Trophoblast cell (in vitro differentiated cells and primary cell): ENCODE results near the gene ZNF831.

Experiments used
- DNase-seq, 2 donors: peaks; one replicate each; pipeline ENCODE4 v3.0.0-alpha.2; 2016
- H2AFZ ChIP-seq: 2 replicates; pipeline ENCODE4 v1.6.1; 2013; ENCODE audit warnings: low read length, moderate library complexity, mild to moderate bottlenecking; ENCODE audit not compliant: insufficient read depth, poor library complexity
- H2AK5ac ChIP-seq: 2 replicates; pipeline ENCODE4 v1.6.1; 2013; ENCODE audit warnings: mild to moderate bottlenecking, low read length
- H2BK120ac ChIP-seq: 2 replicates; pipeline ENCODE4 v1.6.1; 2013; ENCODE audit warnings: low read length, mild to moderate bottlenecking, moderate library complexity; ENCODE audit not compliant: insufficient read depth, poor library complexity
- H2BK12ac ChIP-seq: 2 replicates; pipeline ENCODE4 v1.6.1; 2013; ENCODE audit warnings: mild to moderate bottlenecking, low read length, moderate library complexity
- H2BK5ac ChIP-seq: 2 replicates; pipeline ENCODE4 v1.6.1; 2013; ENCODE audit warnings: low read length, low read depth, moderate library complexity, mild to moderate bottlenecking; ENCODE audit not compliant: poor library complexity
- H3K14ac ChIP-seq: 2 replicates; pipeline ENCODE4 v1.6.1; 2013; ENCODE audit warnings: mild to moderate bottlenecking, low read length
- H3K18ac ChIP-seq: 2 replicates; pipeline ENCODE4 v1.6.1; 2013; ENCODE audit warnings: mild to moderate bottlenecking, low read length
- H3K23ac ChIP-seq: 2 replicates; pipeline ENCODE4 v1.6.1; 2013; ENCODE audit warnings: low read length
- H3K27ac ChIP-seq: 2 replicates; pipeline ENCODE4 v1.5.1; 2013; ENCODE audit warnings: low read depth, mild to moderate bottlenecking, inconsistent platforms, low read length, moderate library complexity
- H3K27me3 ChIP-seq: 2 replicates; pipeline ENCODE4 v1.6.1; 2013; ENCODE audit warnings: inconsistent platforms, mild to moderate bottlenecking, low read length, moderate library complexity; ENCODE audit not compliant: insufficient read depth
- H3K36me3 ChIP-seq, 2 experiments: 1 replicate in 1 of 2; 2 replicates in 1 of 2; pipeline ENCODE4 v1.6.1; 2013; ENCODE audit warnings: low read length in 2 of 2, mild to moderate bottlenecking in 2 of 2, moderate library complexity in 1 of 2; ENCODE audit not compliant: insufficient read depth in 2 of 2, control insufficient read depth in 1 of 2
- H3K4ac ChIP-seq: 2 replicates; pipeline ENCODE4 v1.6.1; 2013; ENCODE audit warnings: low read depth, mild to moderate bottlenecking, low read length, moderate library complexity
- H3K4me1 ChIP-seq, 2 experiments: 1 replicate in 1 of 2; 2 replicates in 1 of 2; pipeline ENCODE4 v1.6.1; 2013; ENCODE audit warnings: low read length in 2 of 2, mild to moderate bottlenecking in 2 of 2, moderate library complexity in 1 of 2; ENCODE audit not compliant: insufficient read depth in 2 of 2, control insufficient read depth in 1 of 2
- H3K4me2 ChIP-seq: 2 replicates; pipeline ENCODE4 v1.6.1; 2013; ENCODE audit warnings: inconsistent platforms, mild to moderate bottlenecking, low read length, moderate library complexity
- H3K4me3 ChIP-seq: 2 replicates; pipeline ENCODE4 v1.5.1; 2013; ENCODE audit warnings: mild to moderate bottlenecking, low read depth, low read length, inconsistent platforms
- H3K79me1 ChIP-seq: one replicate; pipeline ENCODE4 v1.6.1; 2013; ENCODE audit warnings: low read length
- H3K79me2 ChIP-seq: 2 replicates; pipeline ENCODE4 v1.6.1; 2013; ENCODE audit warnings: low read length, mild to moderate bottlenecking; ENCODE audit not compliant: control insufficient read depth, insufficient read depth, poor library complexity
- H3K9ac ChIP-seq: 2 replicates; pipeline ENCODE4 v1.6.1; 2013; ENCODE audit warnings: mild to moderate bottlenecking, low read length
- H3K9me3 ChIP-seq: 2 replicates; pipeline ENCODE4 v1.6.1; 2013; ENCODE audit warnings: low read depth, mild to moderate bottlenecking, control low read depth, inconsistent platforms, low read length; ENCODE audit not compliant: insufficient read depth
- H4K12ac ChIP-seq: 2 replicates; pipeline ENCODE4 v1.6.1; 2013; ENCODE audit warnings: low read depth, mild to moderate bottlenecking, low read length, moderate library complexity
- H4K8ac ChIP-seq: 2 replicates; pipeline ENCODE4 v1.6.1; 2013; ENCODE audit warnings: low read depth, mild to moderate bottlenecking, low read length, moderate library complexity
- H4K91ac ChIP-seq: one replicate; pipeline ENCODE4 v1.6.1; 2013; ENCODE audit warnings: low read depth, mild to moderate bottlenecking, low read length, moderate library complexity
- WGBS: extraction: QIAGEN DNeasy Blood & Tissue Kit; methylation state at CpG from one replicate; pipeline ENCODE4 v1.1.7; 2013; ENCODE audit warnings: missing lambda C conversion rate; ENCODE audit not compliant: insufficient read length, insufficient coverage; ENCODE audit errors: extremely low coverage; 5-methylcytosine and 5-hydroxymethylcytosine counted together

ZNF831 gene

DNA sequence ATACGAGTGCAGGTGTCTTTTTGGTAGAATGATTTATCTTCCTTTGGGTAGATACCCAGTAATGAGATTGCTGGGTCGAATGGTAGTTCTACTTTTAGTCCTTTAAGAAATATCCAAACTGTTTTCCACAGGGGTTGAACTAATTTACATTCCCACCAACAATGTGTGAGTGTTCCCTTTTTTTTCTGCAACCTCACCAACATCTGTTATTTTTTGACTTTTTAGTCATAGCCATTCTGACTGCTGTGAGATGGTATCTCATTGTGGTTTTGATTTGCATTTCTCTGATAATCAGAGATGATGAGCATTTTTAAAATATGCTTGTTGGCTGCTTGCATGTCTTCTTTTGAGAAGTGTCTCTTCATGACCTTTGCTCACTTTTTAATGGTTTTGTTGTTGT, 1.9 kb upstream of the ZNF831 start:
- Histone ChIP-seq H3K36me3 (no peaks in the 10 kb centered on the region), H3K14ac (no peak overlapping the region), H3K4ac (no peak overlapping the region), H4K8ac (no peak overlapping the region), H4K12ac (no peak overlapping the region), H2AFZ (no peak overlapping the region), H4K91ac (no peak overlapping the region), H2AK5ac (no peak overlapping the region), H3K9me3 (peaks cover 2% of the 10 kb centered on the region), H3K23ac (no peak overlapping the region), H3K79me2 (no peaks in the 10 kb centered on the region), H3K9ac (no peak overlapping the region), H3K4me2 (no peak overlapping the region), H2BK120ac (no peak overlapping the region), H3K4me3 (no peak overlapping the region), H3K4me1 (no peaks in the 10 kb centered on the region), H3K27ac (no peak overlapping the region), H3K18ac (no peak overlapping the region), H3K79me1 (no peaks in the 10 kb centered on the region), H2BK12ac (no peak overlapping the region), H3K27me3 (no peaks in the 10 kb centered on the region), H2BK5ac (no peak overlapping the region)
- WGBS, result no CpG with 5 or more reads among the region's 2 CpGs
- peak in 1 of 2 donors; percentile 63 for DNase-seq

- WGBS, result no CpG with 5 or more reads among the region's 9 CpGs
These were observed 1.2 kb downstream of the ZNF831 start for GRCh38 chr20:59164686-59165391.

GRCh38 chr20:59165396-59165795, 1.8 kb downstream of the ZNF831 start:
- Histone ChIP-seq H4K12ac (no peak overlapping the region), H3K18ac (no peak overlapping the region), H3K36me3 (no peaks in the 10 kb centered on the region), H2BK12ac (no peak overlapping the region), H4K8ac (no peak overlapping the region), H3K4me3 (no peak overlapping the region), H3K4me2 (no peak overlapping the region), H3K23ac (no peak overlapping the region), H3K79me2 (no peaks in the 10 kb centered on the region), H3K79me1 (no peaks in the 10 kb centered on the region), H3K9me3 (no peaks in the 10 kb centered on the region), H3K4me1 (no peaks in the 10 kb centered on the region), H3K9ac (no peak overlapping the region), H3K4ac (no peak overlapping the region), H2AFZ (no peak overlapping the region), H3K27me3 (no peaks in the 10 kb centered on the region), H3K14ac (no peak overlapping the region), H2AK5ac (no peak overlapping the region), H2BK5ac (no peak overlapping the region), H3K27ac (no peak overlapping the region), H4K91ac (no peak overlapping the region), H2BK120ac (no peak overlapping the region)
- DNase-seq, result no peak
- WGBS, result no CpG with 5 or more reads among the region's 1 CpG

More at GRCh38 chr20:59164686-59165391, 1.2 kb downstream of the ZNF831 start:
- no peak overlapping the region for H2AK5ac ChIP-seq
- no peak overlapping the region for H2BK12ac ChIP-seq
- no peak overlapping the region for H3K9ac ChIP-seq
- no peak overlapping the region for H4K8ac ChIP-seq
- peak; percentile 11 to 69 for DNase-seq
- no peak overlapping the region for H4K12ac ChIP-seq
- H3K23ac ChIP-seq, result no peak overlapping the region
- H3K79me1 ChIP-seq, result no peaks in the 10 kb centered on the region
- no peaks in the 10 kb centered on the region for H3K36me3 ChIP-seq
- H4K91ac ChIP-seq, result no peak overlapping the region
- H2BK120ac ChIP-seq, result no peak overlapping the region
- H2BK5ac ChIP-seq, result no peak overlapping the region
- H3K9me3 ChIP-seq, result no peaks in the 10 kb centered on the region
- H3K4me2 ChIP-seq, result no peak overlapping the region
- no peaks in the 10 kb centered on the region for H3K27me3 ChIP-seq
- H3K18ac ChIP-seq, result no peak overlapping the region
- no peak overlapping the region for H3K4ac ChIP-seq
- no peak overlapping the region for H2AFZ ChIP-seq
- no peaks in the 10 kb centered on the region for H3K79me2 ChIP-seq
- H3K4me1 ChIP-seq, result no peaks in the 10 kb centered on the region
- no peak overlapping the region for H3K14ac ChIP-seq
- no peak overlapping the region for H3K4me3 ChIP-seq
- H3K27ac ChIP-seq, result no peak overlapping the region

GRCh38 chr20:59165891-59166709, 2.5 kb downstream of the ZNF831 start:
- H3K79me1 ChIP-seq, result no peaks in the 10 kb centered on the region
- WGBS, result no CpG with 5 or more reads among the region's 11 CpGs
- no peak for DNase-seq
- H3K4me3 ChIP-seq, result no peak overlapping the region
- no peak overlapping the region for H4K91ac ChIP-seq
- H3K23ac ChIP-seq, result no peak overlapping the region
- no peak overlapping the region for H4K8ac ChIP-seq
- no peaks in the 10 kb centered on the region for H3K27me3 ChIP-seq
- H3K36me3 ChIP-seq, result no peaks in the 10 kb centered on the region
- no peak overlapping the region for H3K4me2 ChIP-seq
- H3K27ac ChIP-seq, result no peak overlapping the region
- H2AFZ ChIP-seq, result no peak overlapping the region
- H2BK12ac ChIP-seq, result no peak overlapping the region
- no peak overlapping the region for H3K18ac ChIP-seq
- no peak overlapping the region for H4K12ac ChIP-seq
- no peak overlapping the region for H2BK120ac ChIP-seq
- no peak overlapping the region for H2BK5ac ChIP-seq
- H3K4ac ChIP-seq, result no peak overlapping the region
- no peaks in the 10 kb centered on the region for H3K4me1 ChIP-seq
- peaks cover 1% of the 10 kb centered on the region for H3K9me3 ChIP-seq
- no peaks in the 10 kb centered on the region for H3K79me2 ChIP-seq
- H3K9ac ChIP-seq, result no peak overlapping the region
- H3K14ac ChIP-seq, result no peak overlapping the region
- H2AK5ac ChIP-seq, result no peak overlapping the region
